H1 (cell line): ENCODE measurements around the gene C10orf120. TPM values are rescaled to one million over a fixed set of nuclear protein-coding genes. Genes with fewer than 3 reads are reported as not detected.

Source experiments
- CTCF ChIA-PET: fragments of 300-600 bp; sonication (Branson Sonifier 250); formaldehyde crosslinking; loops from one replicate; lab custom pipeline; 2021; ENCODE audit not compliant: partially characterized antibody; lab: Charles Lee
- POLR2A ChIA-PET: fragments of 300-600 bp; sonication (Branson Sonifier 250); formaldehyde crosslinking; loops from one replicate; lab custom pipeline; 2021; ENCODE audit warnings: inconsistent platforms; ENCODE audit not compliant: partially characterized antibody; lab: Charles Lee
- DNase-seq, 2 experiments: peaks; one replicate each; pipeline versions ENCODE4 v3.0.0 to v3.0.0-alpha.2; 2010 to 2022; ENCODE audit warnings: low spot score in 2 of 2, low read depth in 1 of 2, mixed read lengths in 1 of 2
- FAIRE-seq: peaks from 2 replicates; lab custom pipeline; 2011; peaks lifted over from hg19 to GRCh38; lab: Jason Lieb, UNC
- H2AFZ ChIP-seq: 2 replicates; pipeline ENCODE4 v1.8.1; 2012; ENCODE audit warnings: low read length, inconsistent platforms
- H2AK5ac ChIP-seq: 2 replicates; pipeline ENCODE4 v1.6.1; 2013; ENCODE audit warnings: low read depth, low read length
- H2BK120ac ChIP-seq: replicated peaks from 2 replicates; pipeline ENCODE3; 2013; ENCODE audit warnings: low read depth, low read length, inconsistent platforms
- H2BK12ac ChIP-seq: 2 replicates; pipeline ENCODE4 v1.6.1; 2013; ENCODE audit warnings: low read depth, low read length
- H2BK15ac ChIP-seq: 2 replicates; pipeline ENCODE4 v1.6.1; 2013; ENCODE audit warnings: low read length
- H2BK20ac ChIP-seq: 2 replicates; pipeline ENCODE4 v1.6.1; 2013; ENCODE audit warnings: low read length
- H2BK5ac ChIP-seq: 2 replicates; pipeline ENCODE4 v1.6.1; 2013; ENCODE audit warnings: low read depth, low read length
- H3K14ac ChIP-seq: 2 replicates; pipeline ENCODE4 v1.6.1; 2013; ENCODE audit warnings: inconsistent platforms; ENCODE audit not compliant: insufficient read length
- H3K18ac ChIP-seq: 2 replicates; pipeline ENCODE4 v1.6.1; 2013; ENCODE audit warnings: low read length; ENCODE audit errors: extremely low read depth
- H3K23ac ChIP-seq: 2 replicates; pipeline ENCODE4 v1.6.1; 2013; ENCODE audit warnings: inconsistent platforms; ENCODE audit not compliant: insufficient read length
- H3K23me2 ChIP-seq: 2 replicates; pipeline ENCODE4 v1.6.1; 2013; ENCODE audit warnings: low read depth, low read length
- H3K27ac ChIP-seq: 2 replicates; pipeline ENCODE4 v1.6.1; 2011; ENCODE audit warnings: low read depth, low read length, inconsistent platforms
- H3K27me3 ChIP-seq, 4 experiments: replicated peaks in 1 of 4; 1 replicate in 1 of 4; 2 replicates in 3 of 4; pipeline versions ENCODE4 v1.6.1 to v1.8.1; 2011 to 2013; ENCODE audit warnings: low read length in 3 of 4, mild to moderate bottlenecking in 3 of 4, inconsistent platforms in 2 of 4, mixed read lengths in 2 of 4, moderate library complexity in 1 of 4; ENCODE audit not compliant: control insufficient read depth in 3 of 4, insufficient read depth in 3 of 4; ENCODE audit errors: extremely low read depth in 1 of 4
- H3K36me3 ChIP-seq, 4 experiments: 2 replicates each; pipeline versions ENCODE4 v1.6.1 to v1.8.1; 2011 to 2013; ENCODE audit warnings: mild to moderate bottlenecking in 4 of 4, low read length in 3 of 4, moderate library complexity in 2 of 4, control low read depth in 1 of 4, inconsistent platforms in 1 of 4; ENCODE audit not compliant: insufficient read depth in 4 of 4, control insufficient read depth in 2 of 4
- H3K4ac ChIP-seq: replicated peaks from 2 replicates; pipeline ENCODE3; 2013; ENCODE audit warnings: low read length, low read depth, mixed read lengths, inconsistent platforms; ENCODE audit not compliant: insufficient read length
- H3K4me1 ChIP-seq, 4 experiments: replicated peaks in 1 of 4; 1 replicate in 1 of 4; 2 replicates in 3 of 4; pipeline versions ENCODE4 v1.6.1 to v1.8.1; 2011 to 2013; ENCODE audit warnings: low read length in 3 of 4, inconsistent platforms in 2 of 4, mixed read lengths in 1 of 4; ENCODE audit not compliant: insufficient read depth in 4 of 4, control insufficient read depth in 3 of 4
- H3K4me2 ChIP-seq, 2 experiments: 2 replicates each; pipeline versions ENCODE4 v1.6.1 to v1.8.1; 2011 to 2013; ENCODE audit warnings: low read depth in 2 of 2, low read length in 2 of 2, control low read depth in 1 of 2, inconsistent platforms in 1 of 2, mild to moderate bottlenecking in 1 of 2; ENCODE audit not compliant: insufficient read depth in 1 of 2
- H3K4me3 ChIP-seq, 4 experiments: fragments of 200-600, 300-600 bp in 1 of 4; sonication (generic), shearing (Covaris generic), sonication (Bioruptor Twin) in 1 of 4; 2 replicates each; pipeline versions ENCODE4 v1.5.1 to v1.8.1; 2011 to 2016; ENCODE audit warnings: low read length in 4 of 4, low read depth in 3 of 4, control low read depth in 2 of 4, inconsistent platforms in 2 of 4, mild to moderate bottlenecking in 2 of 4, mixed read lengths in 1 of 4, moderate library complexity in 1 of 4; ENCODE audit not compliant: insufficient read depth in 2 of 4; ENCODE audit errors: extremely low read depth in 1 of 4
- H3K56ac ChIP-seq: replicated peaks from 2 replicates; pipeline ENCODE3; 2013; ENCODE audit warnings: low read depth, mild to moderate bottlenecking, mixed read lengths, low read length, inconsistent platforms; ENCODE audit not compliant: insufficient read length
- H3K79me1 ChIP-seq: 2 replicates; pipeline ENCODE4 v1.6.1; 2013; ENCODE audit warnings: low read depth, low read length, control low read depth
- H3K79me2 ChIP-seq, 2 experiments: 2 replicates each; pipeline versions ENCODE4 v1.6.1 to v1.8.1; 2012 to 2013; ENCODE audit warnings: low read length in 2 of 2, mild to moderate bottlenecking in 2 of 2, inconsistent platforms in 1 of 2; ENCODE audit not compliant: insufficient read depth in 2 of 2, control insufficient read depth in 1 of 2
- H3K9ac ChIP-seq, 4 experiments: replicated peaks in 1 of 4; 1 replicate in 1 of 4; 2 replicates in 3 of 4; pipeline versions ENCODE4 v1.6.1 to v1.8.1; 2011 to 2013; ENCODE audit warnings: low read depth in 3 of 4, low read length in 3 of 4, control low read depth in 2 of 4, mild to moderate bottlenecking in 2 of 4, moderate library complexity in 2 of 4, inconsistent platforms in 1 of 4; ENCODE audit errors: extremely low read depth in 1 of 4
- H3K9me3 ChIP-seq, 2 experiments: 2 replicates each; pipeline versions ENCODE4 v1.6.1 to v1.8.1; 2012 to 2013; ENCODE audit warnings: mild to moderate bottlenecking in 2 of 2, moderate library complexity in 2 of 2, control low read depth in 1 of 2, inconsistent platforms in 1 of 2, low read depth in 1 of 2, low read length in 1 of 2, mixed read lengths in 1 of 2; ENCODE audit not compliant: insufficient read depth in 2 of 2
- H4K20me1 ChIP-seq, 2 experiments: replicated peaks in 1 of 2; 2 replicates each; pipeline versions ENCODE3 to v1.8.1; 2011 to 2013; ENCODE audit warnings: inconsistent platforms in 2 of 2, low read length in 2 of 2, mild to moderate bottlenecking in 1 of 2; ENCODE audit not compliant: insufficient read depth in 2 of 2, control insufficient read depth in 1 of 2
- H4K5ac ChIP-seq: 2 replicates; pipeline ENCODE4 v1.6.1; 2013; ENCODE audit warnings: low read length, low read depth, mixed read lengths, inconsistent platforms; ENCODE audit not compliant: insufficient read length
- H4K8ac ChIP-seq: 2 replicates; pipeline ENCODE4 v1.8.0; 2013; ENCODE audit warnings: mild to moderate bottlenecking, moderate library complexity, low read length, inconsistent platforms; ENCODE audit not compliant: insufficient read depth; ENCODE audit errors: extremely low read depth
- H4K91ac ChIP-seq: replicated peaks from 2 replicates; pipeline ENCODE3; 2013; ENCODE audit warnings: low read length, mixed read lengths, inconsistent platforms; ENCODE audit not compliant: insufficient read length
- CEBPB ChIP-seq: IDR thresholded peaks from 2 replicates; pipeline ENCODE4 v1.6.1; 2012; ENCODE audit warnings: low read depth, low read length
- CHD1 ChIP-seq: IDR thresholded peaks from 2 replicates; pipeline ENCODE4 v1.6.1; 2012; ENCODE audit warnings: low read depth, low read length, improper control_type of control experiment
- EZH2 ChIP-seq: fragments of 200-600 bp; sonication (generic); IDR thresholded peaks from 2 replicates; pipeline ENCODE4 v1.7.1; 2012; ENCODE audit warnings: low read depth, mild to moderate bottlenecking, moderate library complexity, low read length, inconsistent platforms; ENCODE audit not compliant: severe bottlenecking
- KDM5A ChIP-seq: fragments of 200-600 bp; IDR thresholded peaks from 2 replicates; pipeline ENCODE4 v1.7.1; 2012; ENCODE audit warnings: mild to moderate bottlenecking, low read length, inconsistent platforms, mixed read lengths
- NANOG ChIP-seq: IDR thresholded peaks from 2 replicates; pipeline ENCODE4 v1.6.1; 2011; ENCODE audit warnings: low read length, low read depth, mild to moderate bottlenecking, inconsistent platforms; ENCODE audit not compliant: insufficient read depth, poor library complexity, severe bottlenecking
- PHF8 ChIP-seq: fragments of 200-600 bp; sonication (generic); conservative IDR thresholded peaks from 2 replicates; pipeline ENCODE4 v1.7.1; 2012; ENCODE audit warnings: low read depth, mild to moderate bottlenecking, inconsistent platforms, low read length, moderate library complexity
- RBBP5 ChIP-seq: IDR thresholded peaks from 2 replicates; pipeline ENCODE4 v1.7.1; 2012; ENCODE audit warnings: low read depth, mild to moderate bottlenecking, inconsistent platforms, low read length, moderate library complexity, borderline replicate concordance
- SAP30 ChIP-seq: fragments of 300-600 bp; sonication (generic); IDR thresholded peaks from 2 replicates; pipeline ENCODE4 v1.7.1; 2012; ENCODE audit warnings: low read length, moderate library complexity, mild to moderate bottlenecking, inconsistent platforms; ENCODE audit not compliant: insufficient read depth, insufficient replicate concordance
- TBP ChIP-seq: IDR thresholded peaks from 2 replicates; pipeline ENCODE4 v1.6.1; 2011; ENCODE audit warnings: low read depth, low read length, improper control_type of control experiment
- TCF12 ChIP-seq: IDR thresholded peaks from 2 replicates; pipeline ENCODE4 v1.6.1; 2011; ENCODE audit warnings: low read depth, mild to moderate bottlenecking, low read length
- WGBS, 2 experiments: shearing (Covaris generic) in 1 of 2; methylation state at CpG; one replicate each; pipeline versions ENCODE4 v1.1.6 to v1.1.7; 2013 to 2015; ENCODE audit warnings: low lambda C conversion rate in 2 of 2, mixed read lengths in 2 of 2, inconsistent platforms in 1 of 2, low coverage in 1 of 2, missing lambda C conversion rate in 1 of 2; ENCODE audit not compliant: insufficient replicate concordance in 2 of 2, insufficient coverage in 1 of 2, insufficient read length in 1 of 2; ENCODE audit errors: extremely low coverage in 1 of 2, missing lambda C conversion rate in 1 of 2; 5-methylcytosine and 5-hydroxymethylcytosine counted together
- polyA plus RNA-seq, 7 experiments: library from polyadenylated mRNA; depleted of rRNA in 3 of 7; stranded (reverse) in 5 of 7; unstranded in 2 of 7; fragments of >200 nt in 5 of 7; fragments of 200-250 nt in 2 of 7; gene quantifications; 1 replicate in 5 of 7; 2 replicates in 1 of 7; 4 replicates in 1 of 7; pipeline versions ENCODE4 v1.2.1 to v1.2.3, GENCODE V29; 2011 to 2013; ENCODE audit warnings: missing spikeins in 2 of 7, mixed read lengths in 2 of 7
- total RNA-seq: library from RNA; stranded (reverse); fragmentation: NEBNext Ultra II Directional; extraction: Animal tissue kit (Norgen Biotek cat#: 25700); gene quantifications from 2 replicates; pipeline ENCODE4 v1.2.1, GENCODE V29; 2021

The C10orf120 gene
- total and polyA plus RNA-seq, 2 of the 8 experiments (the other 6 are each of a cell fraction or from before 2014, with no cell fraction given): not detected

DNA sequence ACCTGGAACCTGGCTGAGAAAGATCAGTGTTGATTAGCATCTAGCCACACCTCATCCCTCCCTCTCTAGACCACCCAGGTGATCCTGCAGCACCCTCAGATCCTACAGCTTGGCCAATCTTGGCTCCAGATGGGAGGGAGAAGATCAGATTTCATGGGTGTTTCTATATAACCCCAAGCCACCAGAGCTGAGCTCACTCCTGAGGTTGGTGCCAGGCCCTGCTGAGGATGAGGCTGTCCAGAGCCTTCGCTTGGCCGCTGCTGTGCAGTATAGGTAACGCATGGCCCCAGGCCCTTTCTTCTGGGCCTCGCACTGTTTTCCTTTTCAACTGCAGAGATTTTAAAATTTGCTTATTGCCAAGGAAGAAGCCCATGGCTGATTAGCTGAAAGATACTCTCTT is 27.0 kb downstream of the C10orf120 start:
- CTCF ChIA-PET: interaction anchor here (0.9 to 2.6 kb wide), 5 partner anchors 14 to 238 kb away, joined by 3 to 15 read pairs (median 5); no protein-coding TSS in a partner anchor
- Histone ChIP-seq H3K36me3 (no peaks in the 10 kb centered on the region), H3K27me3 (no peaks in the 10 kb centered on the region), H3K14ac (no peak overlapping the region), H3K23me2 (no peaks in the 10 kb centered on the region), H2BK12ac (no peak overlapping the region), H3K4me1 (no peaks in the 10 kb centered on the region; a peak in 2 of 7 replicates), H3K4me2 (no peak overlapping the region), H4K5ac (no peak overlapping the region), H3K79me2 (no peaks in the 10 kb centered on the region), H3K27ac (no peak overlapping the region), H3K4me3 (no peak overlapping the region), H3K9me3 (no peaks in the 10 kb centered on the region), H3K18ac (no peak overlapping the region), H3K23ac (no peak overlapping the region), H4K20me1 (no peaks in the 10 kb centered on the region), H2AFZ (no peak overlapping the region), H2BK20ac (no peak overlapping the region), H4K91ac (no peak overlapping the region), H3K9ac (no peak overlapping the region), H2BK15ac (no peak overlapping the region), H3K56ac (no peak overlapping the region), H4K8ac (no peak overlapping the region), H2AK5ac (no peak overlapping the region), H2BK120ac (no peak overlapping the region), H3K4ac (no peak overlapping the region), H2BK5ac (no peak overlapping the region), H3K79me1 (no peaks in the 10 kb centered on the region)
- DNase-seq (no peak), FAIRE-seq (no peak)
- POLR2A ChIA-PET: no interaction called here
- TF ChIP-seq TCF12 (no peak), PHF8 (no peak), CEBPB (no peak), TBP (no peak), EZH2 (no peak), KDM5A (no peak), SAP30 (no peak), RBBP5 (no peak), CHD1 (no peak), NANOG (no peak)
- 99% methylated on average over 4 of the region's 4 CpGs; no CpG with 5 or more reads in 1 of the 2 experiments for WGBS, 2 experiments
